ENCODE results near the gene DMGDH.

DMGDH gene

DNA sequence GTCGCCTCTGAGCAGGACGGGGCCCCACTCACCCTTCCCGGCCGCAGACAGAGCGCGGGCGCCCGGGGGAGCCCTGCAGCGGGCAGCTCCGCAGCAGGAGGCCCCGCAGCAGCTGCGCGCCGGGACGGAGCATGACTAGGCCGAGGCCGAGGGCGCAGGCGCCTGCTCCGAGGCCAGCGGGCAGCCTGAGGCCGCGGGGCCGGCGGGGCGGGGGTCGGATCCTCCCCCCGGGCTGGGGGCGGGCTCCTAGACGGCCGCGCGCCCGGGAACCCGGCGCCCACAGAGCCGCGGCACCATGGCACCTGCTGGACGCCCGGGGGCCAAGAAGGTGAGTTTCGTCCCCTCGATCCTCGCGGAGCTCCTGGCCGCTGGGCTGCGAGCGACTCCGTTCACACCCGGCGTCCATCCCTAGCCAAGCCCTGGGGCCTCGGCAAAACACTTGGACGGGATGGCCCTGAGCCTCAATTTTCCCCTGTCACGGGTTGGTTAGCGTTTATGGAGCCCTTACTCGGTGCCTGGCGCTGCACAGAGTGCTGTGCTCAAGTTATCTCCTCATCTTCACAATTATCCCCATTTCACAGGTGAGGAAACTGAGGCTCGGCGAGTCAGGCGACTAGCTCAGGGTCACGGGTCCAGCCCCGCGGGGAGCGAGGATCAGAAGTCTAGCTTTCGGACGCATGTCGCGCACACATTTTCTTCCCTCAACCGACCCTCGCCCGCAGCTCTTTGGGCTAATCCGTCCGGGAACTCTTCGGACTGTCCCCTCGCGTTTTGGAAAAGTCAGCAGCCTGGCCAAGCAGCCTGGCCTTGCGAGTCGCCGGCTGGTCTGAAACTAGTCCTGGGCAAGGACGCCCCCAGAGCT is at the start of gene DMGDH, which contains the start of gene BHMT2:
DMGDH (minus strand) TSS at position 187 of the 862 bp plus-strand sequence; CDS start at position 133, 54 bp downstream.
BHMT2 (plus strand) TSS at position 280 of the 862 bp plus-strand sequence; CDS start at position 296, 16 bp downstream.
- Mint-ChIP-seq H3K27me3 (peaks cover 23% of the 10 kb centered on the region), H3K4me3 (no peak within 1 kb of the TSS), H3K27ac (no peak within 1 kb of the TSS), H3K36me3 (peaks cover 2% of the 10 kb centered on the region), H3K4me1 (ENCODE audit: low read depth) (no peaks in the 10 kb centered on the region), H3K9me3 (ENCODE audit: low read depth) (peaks cover 3% of the 10 kb centered on the region)

DNA sequence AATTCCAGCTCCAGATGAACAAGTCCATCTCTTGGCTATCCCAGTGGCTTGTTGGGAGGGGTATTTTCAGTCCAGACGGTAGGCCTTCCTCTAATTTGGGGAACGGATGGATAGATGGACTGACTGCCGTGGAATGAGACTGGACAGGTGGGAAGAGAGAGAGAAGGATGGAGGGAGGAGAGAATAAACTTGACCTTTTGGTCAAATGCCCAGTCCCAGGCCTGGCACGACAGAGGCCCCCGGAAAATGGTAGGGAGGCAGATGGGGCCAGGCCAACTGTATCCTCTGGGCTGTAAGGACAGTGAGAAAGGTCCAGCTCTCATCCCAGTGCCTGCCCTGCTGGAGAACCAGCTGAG is 43.2 kb upstream of the DMGDH start:
- Mint-ChIP-seq H3K36me3 (no peaks in the 10 kb centered on the region), H3K27ac (no peak overlapping the region), H3K27me3 (peaks cover 14% of the 10 kb centered on the region), H3K4me3 (no peak overlapping the region), H3K4me1 (ENCODE audit: low read depth) (peaks cover 2% of the 10 kb centered on the region), H3K9me3 (ENCODE audit: low read depth) (no peaks in the 10 kb centered on the region)

DNA sequence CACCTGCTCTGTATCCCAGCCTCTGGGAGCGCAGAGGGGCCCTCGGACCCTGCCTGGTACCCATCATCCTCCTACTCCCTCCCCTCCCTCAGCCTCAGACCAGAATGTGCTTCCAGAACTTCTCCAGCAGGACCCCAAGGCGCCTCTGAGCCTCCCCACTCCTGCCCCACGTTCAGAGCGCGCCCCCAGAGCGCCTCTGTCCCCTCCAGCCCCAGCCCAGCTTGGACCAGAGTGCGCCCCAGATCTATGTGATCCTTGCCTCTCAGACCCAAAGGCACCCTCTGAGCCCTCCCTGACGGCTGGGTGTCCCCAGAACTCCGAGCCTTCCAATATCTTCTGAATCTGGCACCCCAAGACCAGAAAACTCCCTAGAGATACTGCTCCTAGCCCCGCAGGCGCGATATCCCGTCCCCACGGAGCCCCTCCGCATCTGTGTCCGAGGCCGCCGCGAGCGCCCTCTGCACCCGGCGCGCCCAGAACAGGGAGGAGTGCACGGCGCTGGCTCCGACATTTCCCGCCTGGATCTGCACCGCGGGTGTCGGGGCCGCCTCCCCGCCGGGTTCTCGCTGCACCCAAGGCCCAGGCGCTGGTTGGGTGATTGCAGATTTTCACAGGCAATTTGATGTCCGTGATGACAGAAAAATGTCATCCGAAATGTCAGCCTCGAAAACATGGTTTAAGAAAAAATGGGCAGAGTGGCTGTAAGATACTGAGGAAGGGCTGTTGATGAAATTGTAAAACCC is 42.7 kb upstream of the DMGDH start:
- Mint-ChIP-seq H3K4me1 (ENCODE audit: low read depth) (peaks cover 2% of the 10 kb centered on the region), H3K9me3 (ENCODE audit: low read depth) (no peaks in the 10 kb centered on the region), H3K27me3 (peaks cover 14% of the 10 kb centered on the region), H3K36me3 (no peaks in the 10 kb centered on the region), H3K27ac (no peak overlapping the region), H3K4me3 (no peak overlapping the region)

DNA sequence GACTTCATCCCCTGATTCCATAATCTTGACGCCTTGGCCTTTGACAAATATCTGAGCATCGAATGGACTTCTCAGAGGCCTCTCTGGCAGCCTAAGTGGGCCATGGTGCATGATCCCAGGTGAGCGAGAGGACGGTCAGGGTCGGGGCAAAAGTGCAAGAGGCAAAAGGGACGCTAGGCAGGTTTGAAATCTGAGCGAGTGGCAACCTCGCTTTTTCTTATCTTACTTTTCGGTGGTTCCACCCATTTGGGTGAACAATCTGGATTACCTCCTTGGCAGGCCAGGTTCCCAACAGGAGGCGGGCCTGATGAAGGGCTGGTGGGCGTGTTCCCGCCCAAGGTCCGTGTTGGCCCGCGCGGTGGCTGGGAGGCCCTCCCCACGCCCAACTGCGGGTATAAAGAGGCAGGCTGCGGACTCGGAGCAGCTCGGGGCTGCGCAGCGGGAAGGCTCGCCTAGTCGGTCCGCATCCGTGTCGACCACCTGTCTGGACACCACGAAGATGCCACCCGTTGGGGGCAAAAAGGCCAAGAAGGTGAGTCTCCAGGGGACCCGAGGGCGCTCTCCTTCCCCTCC is 42.0 kb upstream of the DMGDH start, which contains the start of gene BHMT:
BHMT (plus strand) TSS at position 423 of the 573 bp plus-strand sequence; CDS start at position 500, 77 bp downstream.
- no peak within 1 kb of the TSS for H3K27ac Mint-ChIP-seq
- no peak within 1 kb of the TSS for H3K4me3 Mint-ChIP-seq
- H3K9me3 Mint-ChIP-seq (ENCODE audit: low read depth) = no peaks in the 10 kb centered on the region
- H3K36me3 Mint-ChIP-seq = no peaks in the 10 kb centered on the region
- H3K4me1 Mint-ChIP-seq (ENCODE audit: low read depth) = peaks cover 2% of the 10 kb centered on the region
- peaks cover 14% of the 10 kb centered on the region for H3K27me3 Mint-ChIP-seq

DNA sequence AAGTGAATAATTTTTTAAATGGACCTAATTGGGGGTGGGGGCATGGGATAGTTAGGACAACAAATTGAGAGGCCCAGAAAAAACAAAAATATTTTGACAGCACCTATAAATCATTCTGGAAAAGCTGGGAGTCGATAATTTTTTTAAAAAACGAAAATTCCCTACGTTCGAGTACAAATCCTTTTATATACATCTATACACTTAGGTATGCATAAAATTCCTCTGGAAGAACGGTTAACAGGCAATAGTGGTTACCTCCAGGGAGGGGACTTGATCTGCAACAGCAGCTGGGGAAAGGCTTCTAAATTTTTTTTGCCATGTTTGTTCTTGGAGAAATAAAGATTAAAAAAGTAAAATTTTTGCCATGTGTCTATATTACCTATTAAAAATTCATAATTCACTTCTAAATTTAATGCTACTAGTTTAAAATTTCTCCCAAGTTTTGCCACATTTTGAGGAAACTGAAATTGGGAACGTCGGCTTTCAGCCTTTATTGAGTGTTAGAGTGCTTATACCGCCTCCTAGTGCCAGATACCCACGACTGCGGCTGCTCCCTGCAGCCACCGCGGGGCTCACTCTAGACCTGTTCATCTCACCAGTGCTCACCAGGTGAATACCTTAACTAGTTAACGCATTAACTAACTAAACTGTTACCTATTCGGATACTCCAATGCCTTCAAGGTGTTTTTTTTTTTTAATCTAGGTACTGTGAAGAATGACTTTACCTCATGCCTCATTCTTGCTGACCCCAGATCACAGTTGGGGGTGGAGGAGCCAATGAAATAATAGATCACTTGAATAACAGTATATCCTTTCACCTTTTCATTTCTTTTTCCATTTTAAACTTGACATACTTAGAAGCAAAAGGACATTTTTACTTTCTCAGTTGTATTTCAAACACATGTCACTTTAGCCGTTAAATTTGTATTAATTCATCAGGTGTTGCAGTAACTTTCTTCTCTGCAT is 40.3 kb upstream of the DMGDH start:
- Mint-ChIP-seq H3K9me3 (ENCODE audit: low read depth) (no peaks in the 10 kb centered on the region), H3K27ac (no peak overlapping the region), H3K4me3 (no peak overlapping the region), H3K36me3 (no peaks in the 10 kb centered on the region), H3K4me1 (ENCODE audit: low read depth) (peaks cover 2% of the 10 kb centered on the region), H3K27me3 (peaks cover 22% of the 10 kb centered on the region)

DNA sequence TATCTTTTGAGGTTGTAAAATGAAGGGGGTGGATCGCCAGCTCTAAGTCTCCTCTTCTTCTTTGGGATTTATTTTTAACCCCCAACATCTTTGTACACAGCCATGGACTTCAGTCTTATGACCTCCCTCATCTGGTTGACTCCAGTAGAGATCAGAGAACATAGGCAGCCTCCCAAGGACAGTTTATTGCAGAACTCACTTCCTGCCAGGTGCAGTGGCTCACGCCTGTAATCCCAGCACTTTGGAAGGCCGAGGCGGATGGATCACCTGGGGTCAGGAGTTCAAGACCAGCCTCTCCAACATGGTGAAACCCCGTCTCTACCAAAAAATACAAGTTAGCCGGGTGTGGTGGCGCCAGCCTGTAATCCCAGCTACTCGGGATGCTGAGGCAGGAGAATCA is 39.3 kb upstream of the DMGDH start:
- Mint-ChIP-seq H3K4me1 (ENCODE audit: low read depth) (peaks cover 2% of the 10 kb centered on the region), H3K36me3 (no peaks in the 10 kb centered on the region), H3K27me3 (peaks cover 24% of the 10 kb centered on the region), H3K27ac (no peak overlapping the region), H3K9me3 (ENCODE audit: low read depth) (no peaks in the 10 kb centered on the region), H3K4me3 (no peak overlapping the region)

DNA sequence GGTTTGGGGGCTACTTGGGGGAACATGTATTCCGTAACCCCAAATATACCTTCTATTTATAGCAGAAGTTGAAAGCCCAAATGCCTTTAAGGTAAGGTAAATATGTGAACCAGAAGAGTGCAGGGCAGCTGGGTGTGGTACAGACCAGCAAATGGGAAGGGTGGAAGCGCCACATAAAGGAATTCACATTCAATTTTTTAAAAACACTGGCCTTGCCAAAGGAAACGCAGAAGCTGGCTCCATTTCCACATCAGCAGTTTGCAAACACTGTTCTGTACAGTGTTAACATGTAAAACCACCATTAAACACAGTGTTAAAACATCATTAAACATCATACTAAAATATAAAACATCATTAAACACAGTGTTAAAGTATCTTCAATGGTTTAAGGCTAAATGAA is 38.6 kb upstream of the DMGDH start:
- H3K27me3 Mint-ChIP-seq = peaks cover 26% of the 10 kb centered on the region
- no peaks in the 10 kb centered on the region for H3K9me3 Mint-ChIP-seq (ENCODE audit: low read depth)
- H3K27ac Mint-ChIP-seq = no peak overlapping the region
- H3K4me1 Mint-ChIP-seq (ENCODE audit: low read depth) = peaks cover 2% of the 10 kb centered on the region
- H3K4me3 Mint-ChIP-seq = no peak overlapping the region
- no peaks in the 10 kb centered on the region for H3K36me3 Mint-ChIP-seq

DNA sequence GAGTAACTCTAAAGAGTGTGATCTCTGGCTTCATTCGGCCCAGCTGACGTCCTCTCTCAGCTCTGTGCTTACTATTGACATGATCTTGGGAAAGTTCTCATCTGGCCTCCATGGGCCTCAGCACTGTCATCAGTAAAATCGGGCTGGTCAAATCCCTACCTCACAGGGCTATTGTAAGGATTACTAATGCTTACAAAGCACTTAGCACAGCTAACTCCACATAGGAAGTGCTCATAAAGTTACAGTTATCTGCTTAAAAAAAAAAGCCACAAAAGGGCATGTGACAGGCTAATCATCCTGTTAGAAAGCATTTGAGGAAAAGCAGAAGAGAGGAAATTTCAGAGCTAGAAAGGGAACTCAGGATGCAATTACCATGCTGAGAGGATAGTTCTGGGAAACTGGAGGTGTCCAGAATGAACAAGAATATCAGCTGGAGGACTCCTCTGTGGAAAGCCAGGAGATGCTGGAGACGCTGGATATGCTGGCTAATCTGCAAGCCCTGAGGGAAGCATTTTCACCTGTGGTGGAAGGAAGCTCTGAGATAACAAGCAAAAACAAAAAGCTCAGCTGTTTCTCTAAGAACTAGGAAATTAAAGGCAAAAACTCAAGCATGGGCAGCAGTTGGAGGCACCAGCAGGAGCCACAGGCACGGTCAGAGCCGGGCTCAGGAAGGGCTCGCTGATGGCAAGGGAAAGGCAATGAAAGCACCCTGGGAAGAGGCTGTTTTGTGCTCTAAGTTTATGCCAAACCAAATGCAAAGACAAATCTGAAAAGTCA is 37.7 kb upstream of the DMGDH start:
- Mint-ChIP-seq H3K9me3 (ENCODE audit: low read depth) (no peaks in the 10 kb centered on the region), H3K27me3 (peaks cover 30% of the 10 kb centered on the region)

DNA sequence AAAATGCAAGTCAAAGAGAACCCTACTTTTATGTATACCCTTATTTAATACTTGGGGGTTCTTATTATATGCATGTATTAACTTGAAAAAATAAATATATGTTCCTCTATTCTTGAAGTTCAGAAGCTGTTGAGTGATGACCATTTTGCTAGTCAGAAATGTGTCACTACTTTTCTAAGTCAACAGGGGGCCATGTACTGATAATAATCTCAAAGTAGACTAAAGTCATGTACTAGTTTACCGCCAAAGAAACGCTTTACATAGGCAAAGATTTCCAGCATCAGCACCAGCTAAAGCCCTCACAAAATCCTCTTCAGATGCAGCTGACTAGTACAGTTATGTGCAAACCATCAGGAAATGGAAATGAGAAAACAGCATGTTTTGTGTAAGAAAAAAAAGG is 36.4 kb upstream of the DMGDH start:
- H3K4me3 Mint-ChIP-seq = no peak overlapping the region
- H3K27ac Mint-ChIP-seq = no peak overlapping the region
- peaks cover 2% of the 10 kb centered on the region for H3K4me1 Mint-ChIP-seq (ENCODE audit: low read depth)
- H3K27me3 Mint-ChIP-seq = peaks cover 28% of the 10 kb centered on the region
- H3K36me3 Mint-ChIP-seq = peaks cover 4% of the 10 kb centered on the region
- H3K9me3 Mint-ChIP-seq (ENCODE audit: low read depth) = no peaks in the 10 kb centered on the region

More for the DNA sequence above, 37.7 kb upstream of the DMGDH start:
- Mint-ChIP-seq H3K36me3 (no peaks in the 10 kb centered on the region), H3K4me3 (no peak overlapping the region), H3K4me1 (ENCODE audit: low read depth) (peaks cover 2% of the 10 kb centered on the region), H3K27ac (no peak overlapping the region)

DNA sequence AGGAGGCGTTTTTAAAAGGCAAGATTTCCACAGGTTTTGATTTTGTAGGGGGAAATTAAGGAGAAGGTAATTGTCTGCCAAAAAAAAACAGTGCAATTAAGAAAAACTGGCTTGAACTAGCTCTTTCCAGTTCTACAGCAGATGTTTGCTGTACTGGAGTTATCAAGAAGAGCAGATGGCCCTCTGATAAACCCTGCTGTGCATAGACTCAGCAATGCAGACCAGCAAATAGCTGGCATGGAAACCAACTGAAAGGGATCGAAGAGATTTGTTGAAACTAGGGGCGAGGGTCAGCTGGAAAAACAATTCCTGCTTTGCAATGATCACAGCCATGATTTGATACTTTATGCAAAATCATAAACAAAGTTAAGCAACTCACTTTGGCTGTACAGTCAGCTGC is 24.3 kb upstream of the DMGDH start:
- Mint-ChIP-seq H3K27ac (no peak overlapping the region), H3K27me3 (peaks cover 6% of the 10 kb centered on the region), H3K9me3 (ENCODE audit: low read depth) (no peaks in the 10 kb centered on the region), H3K4me3 (no peak overlapping the region), H3K36me3 (no peaks in the 10 kb centered on the region), H3K4me1 (ENCODE audit: low read depth) (no peaks in the 10 kb centered on the region)

DNA sequence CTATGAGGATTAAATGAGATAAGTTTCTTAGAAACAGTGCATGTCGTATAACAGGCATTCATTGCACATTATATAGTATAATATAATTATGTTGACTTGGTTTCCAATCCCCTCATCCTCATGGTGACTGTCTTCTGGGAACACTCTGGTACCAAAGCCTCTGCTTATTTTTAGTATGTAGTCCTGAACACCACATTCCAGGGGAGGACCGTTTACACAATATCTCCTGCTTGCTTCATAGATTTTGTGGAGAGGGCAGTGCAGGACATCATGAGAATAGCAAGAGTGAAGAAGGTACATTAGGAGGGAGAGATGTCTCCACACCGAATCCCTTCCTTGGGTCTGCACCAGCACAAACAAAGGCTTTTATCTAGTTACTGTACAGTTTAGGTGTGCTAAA is 21.6 kb upstream of the DMGDH start:
- no peaks in the 10 kb centered on the region for H3K36me3 Mint-ChIP-seq
- H3K27ac Mint-ChIP-seq = no peak overlapping the region
- no peaks in the 10 kb centered on the region for H3K9me3 Mint-ChIP-seq (ENCODE audit: low read depth)
- no peaks in the 10 kb centered on the region for H3K4me1 Mint-ChIP-seq (ENCODE audit: low read depth)
- H3K27me3 Mint-ChIP-seq = peaks cover 8% of the 10 kb centered on the region
- H3K4me3 Mint-ChIP-seq = no peak overlapping the region

DNA sequence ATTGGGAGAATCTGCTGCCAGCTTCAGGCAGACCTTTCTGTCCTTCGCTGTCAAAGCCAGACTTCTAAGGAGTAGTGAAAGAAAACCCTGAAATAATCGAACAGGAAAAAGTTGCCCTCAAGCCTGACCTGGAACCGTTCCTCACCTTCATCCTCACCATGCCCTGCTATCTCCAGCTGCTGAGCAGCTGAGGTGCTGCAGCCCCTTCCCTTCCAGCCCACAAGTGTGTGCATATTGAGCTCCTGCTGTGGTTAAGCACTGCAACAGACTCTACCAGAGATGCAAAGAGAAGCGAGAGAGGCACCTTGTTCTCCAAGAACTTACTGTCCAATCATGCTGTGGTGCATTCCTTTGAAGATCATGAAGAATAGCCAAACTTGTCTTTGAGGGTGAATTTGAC is 19.0 kb upstream of the DMGDH start:
- H3K36me3 Mint-ChIP-seq = no peaks in the 10 kb centered on the region
- H3K27me3 Mint-ChIP-seq = peaks cover 3% of the 10 kb centered on the region
- no peak overlapping the region for H3K4me3 Mint-ChIP-seq
- H3K4me1 Mint-ChIP-seq (ENCODE audit: low read depth) = no peaks in the 10 kb centered on the region
- no peaks in the 10 kb centered on the region for H3K9me3 Mint-ChIP-seq (ENCODE audit: low read depth)
- H3K27ac Mint-ChIP-seq = no peak overlapping the region

DNA sequence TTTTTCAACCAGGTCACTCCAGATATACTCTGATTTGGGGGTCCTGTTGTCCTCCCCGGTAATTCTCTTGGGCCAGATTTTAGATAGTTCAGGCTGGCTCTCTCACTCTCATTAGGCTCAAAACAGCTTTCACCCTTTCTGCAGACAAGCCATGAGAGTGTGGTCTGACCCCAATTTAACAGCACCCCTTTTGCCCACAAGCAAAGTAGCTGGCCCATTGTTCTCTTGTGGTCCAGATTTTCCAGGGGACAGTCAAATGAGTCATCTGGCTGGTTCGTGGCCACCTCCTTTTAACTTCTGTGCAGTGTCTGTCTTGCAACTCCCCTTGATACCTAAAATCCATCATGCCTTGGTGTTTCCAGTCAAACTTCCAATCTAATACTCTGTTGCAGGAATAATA is 16.6 kb upstream of the DMGDH start:
- Mint-ChIP-seq H3K36me3 (no peaks in the 10 kb centered on the region), H3K9me3 (ENCODE audit: low read depth) (no peaks in the 10 kb centered on the region), H3K27me3 (peaks cover 3% of the 10 kb centered on the region), H3K27ac (no peak overlapping the region), H3K4me3 (no peak overlapping the region), H3K4me1 (ENCODE audit: low read depth) (no peaks in the 10 kb centered on the region)

DNA sequence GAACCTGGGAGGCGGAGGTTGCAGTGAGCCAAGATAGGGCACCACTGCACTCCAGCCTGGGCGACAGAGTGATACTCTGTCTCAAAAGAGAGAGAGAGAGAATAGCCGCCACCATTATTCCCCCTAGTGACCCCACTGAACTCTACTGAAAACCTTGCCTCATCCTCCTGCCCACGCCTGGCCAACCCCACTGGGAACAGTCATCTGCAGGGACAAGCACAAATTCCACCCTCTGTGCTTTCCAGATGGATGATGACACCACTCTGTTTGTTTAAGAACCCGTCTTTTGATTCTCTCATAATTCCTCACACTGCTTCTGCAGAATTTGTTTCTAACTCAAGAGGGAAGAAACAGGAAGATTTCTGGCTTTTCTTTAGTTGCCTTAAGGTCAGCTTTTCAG is 12.3 kb upstream of the DMGDH start:
- Mint-ChIP-seq H3K36me3 (no peaks in the 10 kb centered on the region), H3K27me3 (no peaks in the 10 kb centered on the region), H3K27ac (no peak overlapping the region), H3K4me3 (no peak overlapping the region), H3K4me1 (ENCODE audit: low read depth) (peaks cover 3% of the 10 kb centered on the region), H3K9me3 (ENCODE audit: low read depth) (no peaks in the 10 kb centered on the region)
